Measurements from ENCODE around the gene KRT74. TPM values are rescaled to one million over a fixed set of nuclear protein-coding genes. Genes with fewer than 3 reads are reported as not detected.

Gene KRT74
- total RNA-seq, 4 donors from 2014 or later: 2.0 to 44.4 (median 21.2) TPM

GRCh38 chr12:52522346-52523011, 51.2 kb downstream of the KRT74 start:
- Histone ChIP-seq H3K36me3 (peaks cover 8% of the 10 kb centered on the region), H3K9me3 (no peaks in the 10 kb centered on the region), H3K27me3 (peaks cover 10% of the 10 kb centered on the region), H3K4me3 (peak overlapping the region; percentile 34), H3K4me1 (peaks cover 60% of the 10 kb centered on the region), H3K27ac (peak overlapping the region; percentile 94)
- TF ChIP-seq CTCF (IDR thresholded peaks at IDR 0.05) (no peak), POLR2AphosphoS5 (IDR thresholded peaks at IDR 0.05) (peak in 2 of 3 donors; percentile 65 to 77)
- 45% methylated on average over 5 of the region's 10 CpGs for WGBS
- DNase-seq (ENCODE audit: low spot score in 2 of 2): peak; percentile 70 to 79

- Histone ChIP-seq H3K36me3 (peaks cover 16% of the 10 kb centered on the region), H3K9me3 (no peaks in the 10 kb centered on the region), H3K27ac (peak overlapping the region; percentile 94), H3K4me3 (peak overlapping the region; percentile 34), H3K4me1 (peaks cover 61% of the 10 kb centered on the region), H3K27me3 (peaks cover 10% of the 10 kb centered on the region)
- WGBS: 48% methylated on average over 7 of the region's 10 CpGs
- no peak for TF ChIP-seq EP300 (IDR thresholded peaks at IDR 0.05)
- no peak for TF ChIP-seq POLR2A (IDR thresholded peaks at IDR 0.05)
- peak in 1 of 2 donors; percentile 59 for DNase-seq (ENCODE audit: low spot score in 2 of 2)
Measured at GRCh38 chr12:52521568-52522266, 51.9 kb downstream of the KRT74 start.

GRCh38 chr12:52521175-52521567, 52.5 kb downstream of the KRT74 start:
- DNase-seq (ENCODE audit: low spot score in 2 of 2): peak in 1 of 2 donors; percentile 60
- Histone ChIP-seq H3K9me3 (no peaks in the 10 kb centered on the region), H3K27ac (peak overlapping the region; percentile 94), H3K27me3 (peaks cover 10% of the 10 kb centered on the region), H3K36me3 (peaks cover 21% of the 10 kb centered on the region), H3K4me3 (peak overlapping the region; percentile 56), H3K4me1 (peaks cover 66% of the 10 kb centered on the region)
- 64% methylated on average over 9 of the region's 10 CpGs for WGBS
- TF ChIP-seq POLR2AphosphoS5 (IDR thresholded peaks at IDR 0.05): peak in 1 of 3 donors; percentile 37
- TF ChIP-seq POLR2A (IDR thresholded peaks at IDR 0.05): no peak

- H3K4me3 ChIP-seq: peak within 1 kb of the TSS; percentile 56
- H3K36me3 ChIP-seq: peaks cover 21% of the 10 kb centered on the region
- TF ChIP-seq CTCF (IDR thresholded peaks at IDR 0.05): no peak
- TF ChIP-seq POLR2AphosphoS5 (IDR thresholded peaks at IDR 0.05): peak in 2 of 3 donors; percentile 44 to 91
- TF ChIP-seq POLR2A (IDR thresholded peaks at IDR 0.05): peak in 1 of 2 donors; percentile 44
- no peak for TF ChIP-seq EP300 (IDR thresholded peaks at IDR 0.05)
- H3K9me3 ChIP-seq: no peaks in the 10 kb centered on the region
- peaks cover 64% of the 10 kb centered on the region for H3K4me1 ChIP-seq
- H3K27ac ChIP-seq: peak within 1 kb of the TSS; percentile 94
- 60% methylated on average over 20 of the region's 29 CpGs for WGBS
- H3K27me3 ChIP-seq: peaks cover 10% of the 10 kb centered on the region
- peak in 1 of 2 donors; percentile 73 for DNase-seq (ENCODE audit: low spot score in 2 of 2)
Measured at GRCh38 chr12:52519826-52520662, 53.6 kb downstream of the KRT74 start, which contains the start of gene KRT5. Gene KRT5, minus strand, starts transcription at chr12:52520394. Its CDS starts 98 bp downstream, at chr12:52520296.

GRCh38 chr12:52519387-52519703, 54.3 kb downstream of the KRT74 start:
- Histone ChIP-seq H3K27me3 (peaks cover 10% of the 10 kb centered on the region), H3K36me3 (peaks cover 21% of the 10 kb centered on the region), H3K27ac (peak overlapping the region; percentile 94), H3K4me1 (peaks cover 63% of the 10 kb centered on the region), H3K9me3 (no peaks in the 10 kb centered on the region), H3K4me3 (peak overlapping the region; percentile 56)
- TF ChIP-seq POLR2AphosphoS5 (IDR thresholded peaks at IDR 0.05) (no peak), EP300 (IDR thresholded peaks at IDR 0.05) (no peak), CTCF (IDR thresholded peaks at IDR 0.05) (no peak), POLR2A (IDR thresholded peaks at IDR 0.05) (no peak)
- WGBS: 48% methylated on average over 2 of the region's 3 CpGs
- no peak for DNase-seq (ENCODE audit: low spot score in 2 of 2)

Data from suprapubic skin (tissue), 4 donors.